Kidney (tissue), 14 donors: ENCODE results near the gene NSD2. TPM values are rescaled to one million over a fixed set of nuclear protein-coding genes. Genes with fewer than 3 reads are reported as not detected.

Source experiments
- DNase-seq, 5 donors: peaks; one replicate each; pipeline ENCODE4 v3.0.0-alpha.2; 2013 to 2020
- FAIRE-seq: peaks from 2 replicates; lab custom pipeline; 2012; peaks lifted over from hg19 to GRCh38; lab: Jason Lieb, UNC
- H3K27ac ChIP-seq, 2 donors: one replicate each; pipeline ENCODE4 v1.7.0; 2013; ENCODE audit warnings: low read depth in 2 of 2, low read length in 2 of 2, inconsistent platforms in 1 of 2
- H3K27me3 ChIP-seq: one replicate; pipeline ENCODE4 v1.7.1; 2013; ENCODE audit warnings: low read length, inconsistent platforms; ENCODE audit not compliant: control insufficient read depth, insufficient read depth
- H3K36me3 ChIP-seq, 3 donors: one replicate each; pipeline versions ENCODE4 v1.7.0 to v1.7.1; 2013; ENCODE audit warnings: low read length in 3 of 3, control low read depth in 1 of 3, inconsistent platforms in 1 of 3; ENCODE audit not compliant: insufficient read depth in 3 of 3, control insufficient read depth in 2 of 3
- H3K4me1 ChIP-seq, 3 donors: one replicate each; pipeline versions ENCODE4 v1.7.0 to v1.7.1; 2013; ENCODE audit warnings: low read length in 3 of 3, inconsistent platforms in 1 of 3, low read depth in 1 of 3; ENCODE audit not compliant: control insufficient read depth in 2 of 3, insufficient read depth in 2 of 3
- H3K4me3 ChIP-seq, 3 donors: one replicate each; pipeline versions ENCODE4 v1.7.0 to v1.8.1; 2013; ENCODE audit warnings: low read length in 3 of 3, control low read depth in 1 of 3, inconsistent platforms in 1 of 3
- H3K9ac ChIP-seq, 3 donors: one replicate each; pipeline versions ENCODE4 v1.7.0 to v1.7.1; 2013; ENCODE audit warnings: low read length in 3 of 3, control low read depth in 1 of 3, inconsistent platforms in 1 of 3
- H3K9me3 ChIP-seq, 3 donors: one replicate each; pipeline versions ENCODE4 v1.7.0 to v1.7.1; 2013; ENCODE audit warnings: low read length in 3 of 3, control low read depth in 1 of 3, inconsistent platforms in 1 of 3; ENCODE audit not compliant: control insufficient read depth in 2 of 3, insufficient read depth in 1 of 3
- CTCF ChIP-seq: IDR thresholded peaks from 3 replicates; pipeline ENCODE4 v1.5.1; 2012; ENCODE audit warnings: mild to moderate bottlenecking, moderate library complexity, borderline replicate concordance; ENCODE audit not compliant: insufficient read depth; ENCODE audit errors: extremely low read depth
- intact Hi-C: fragments of 100-400 bp; cut with DNase I; formaldehyde crosslinking; loops from one replicate; pipeline ENCODE4 v1.11.1; 2022
- polyA plus RNA-seq: library from polyadenylated mRNA; stranded (reverse); fragments of 350-450 nt; fragmentation: Illumina TruSeq; extraction: RNeasy Lipid Tissue Mini Kit (QIAGEN cat#74804); gene quantifications from one replicate; pipeline ENCODE4 v1.2.3, GENCODE V29; 2014; ENCODE audit warnings: low read depth, low replicate concordance; ENCODE audit not compliant: insufficient read depth
- total RNA-seq: library from RNA; stranded (reverse); fragmentation: NEBNext Ultra II Directional; extraction: Animal tissue kit (Norgen Biotek cat#: 25700); gene quantifications from one replicate; pipeline ENCODE4 v1.2.1, GENCODE V29; 2021
- donor health status: control.
- donor health status: control.
- donor health status: control.
- donor health status: control.
- donor health status: control.
- donor health status: DM: yes; HTN: yes; CAD: no.
- donor health status: Normal renal cell carcinoma (clear cell type).

Gene NSD2
- total and polyA plus RNA-seq, 2 donors from 2014 or later: 5.5 to 51.2 TPM

GRCh38 chr4:1981251-1982058, 110.3 kb downstream of the NSD2 start:
- H3K4me1 ChIP-seq: no peaks in the 10 kb centered on the region
- no peak overlapping the region for H3K27ac ChIP-seq
- DNase-seq (peak in 1 of 5 donors; percentile 45), FAIRE-seq (no peak)
- no peak overlapping the region for H3K4me3 ChIP-seq
- H3K9me3 ChIP-seq: no peaks in the 10 kb centered on the region
- TF ChIP-seq CTCF: no peak
- no peak overlapping the region for H3K9ac ChIP-seq
- H3K27me3 ChIP-seq: no peaks in the 10 kb centered on the region
- intact Hi-C loops: no loop called here
- H3K36me3 ChIP-seq: peaks cover 2 to 32% (median 4%) of the 10 kb centered on the region in 3 donors

GRCh38 chr4:1982124-1983052, 111.2 kb downstream of the NSD2 start:
- intact Hi-C loops: no loop called here
- Histone ChIP-seq H3K27ac (no peak overlapping the region), H3K9ac (no peak overlapping the region), H3K36me3 (peaks cover 2 to 33% (median 7%) of the 10 kb centered on the region in 3 donors), H3K4me3 (no peak overlapping the region), H3K27me3 (no peaks in the 10 kb centered on the region), H3K9me3 (no peaks in the 10 kb centered on the region), H3K4me1 (no peaks in the 10 kb centered on the region)
- DNase-seq (peak in 2 of 5 donors; percentile 24 to 53), FAIRE-seq (no peak)
- no peak for TF ChIP-seq CTCF

- Histone ChIP-seq H3K9me3 (no peaks in the 10 kb centered on the region), H3K9ac (no peak overlapping the region), H3K36me3 (peaks cover 2 to 41% (median 7%) of the 10 kb centered on the region in 3 donors), H3K27ac (no peak overlapping the region), H3K27me3 (no peaks in the 10 kb centered on the region), H3K4me1 (no peaks in the 10 kb centered on the region), H3K4me3 (no peak overlapping the region)
- intact Hi-C loops: no loop called here
- FAIRE-seq (no peak), DNase-seq (peak in 2 of 5 donors; percentile 37 to 70)
- TF ChIP-seq CTCF: no peak
These were observed 112.1 kb downstream of the NSD2 start for GRCh38 chr4:1983053-1983845.
